ENCODE measurements around the gene PLEKHH3.

Gene PLEKHH3

GRCh38 chr17:42686520-42687128 is 9.8 kb upstream of the PLEKHH3 start:
- peak; percentile 33 for DNase-seq

- no peak for DNase-seq
Observed at GRCh38 chr17:42685831-42686230, 9.0 kb upstream of the PLEKHH3 start.

GRCh38 chr17:42684929-42685556 is 8.2 kb upstream of the PLEKHH3 start:
- no peak for DNase-seq

- DNase-seq = no peak
Observed at GRCh38 chr17:42683407-42684034, 6.7 kb upstream of the PLEKHH3 start.

- DNase-seq = no peak
Observed at GRCh38 chr17:42682722-42683403, 6.1 kb upstream of the PLEKHH3 start.

DNA sequence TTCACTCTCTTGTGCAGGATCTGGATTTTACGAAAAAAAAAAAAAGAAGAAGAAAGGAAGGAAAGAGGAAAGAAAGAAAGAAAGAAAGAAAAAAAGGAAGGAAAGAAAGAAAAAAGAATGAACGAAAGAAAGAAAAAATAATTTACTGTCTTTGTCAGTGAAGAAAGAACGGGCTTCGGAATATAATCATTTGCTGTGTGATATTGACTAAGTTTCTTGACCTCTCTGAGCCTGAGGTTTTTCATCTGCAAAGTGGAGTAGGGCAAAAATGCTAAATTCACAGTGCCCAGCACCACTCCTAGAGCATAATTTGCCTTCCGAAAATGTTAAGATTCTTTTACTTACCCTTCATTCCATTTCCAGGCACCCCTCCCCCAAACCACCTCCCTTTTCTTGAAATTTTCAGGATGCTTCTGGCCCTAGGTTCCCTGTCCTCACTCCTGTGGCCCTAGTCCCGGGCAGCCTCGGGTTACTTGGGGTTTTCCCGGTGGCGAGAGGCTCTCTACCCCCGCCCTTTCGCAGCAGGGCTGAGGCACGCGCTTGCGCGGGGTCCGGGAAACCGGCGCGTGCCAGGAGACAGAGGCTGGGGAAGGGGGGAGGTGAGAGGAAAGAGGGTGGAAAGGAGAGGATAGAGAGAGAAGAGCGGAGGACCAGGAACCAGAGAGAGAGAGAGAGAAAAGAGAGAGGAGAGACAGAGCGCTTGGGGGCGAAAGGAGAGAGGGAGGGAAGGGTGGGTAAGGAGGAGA is 5.4 kb upstream of the PLEKHH3 start, which contains the start of gene CNTNAP1:
Gene CNTNAP1 (plus strand): TSS at position 556 of the 746 bp plus-strand sequence. CDS start 299 bp downstream, outside the sequence.
- peak; percentile 68 for DNase-seq

DNA sequence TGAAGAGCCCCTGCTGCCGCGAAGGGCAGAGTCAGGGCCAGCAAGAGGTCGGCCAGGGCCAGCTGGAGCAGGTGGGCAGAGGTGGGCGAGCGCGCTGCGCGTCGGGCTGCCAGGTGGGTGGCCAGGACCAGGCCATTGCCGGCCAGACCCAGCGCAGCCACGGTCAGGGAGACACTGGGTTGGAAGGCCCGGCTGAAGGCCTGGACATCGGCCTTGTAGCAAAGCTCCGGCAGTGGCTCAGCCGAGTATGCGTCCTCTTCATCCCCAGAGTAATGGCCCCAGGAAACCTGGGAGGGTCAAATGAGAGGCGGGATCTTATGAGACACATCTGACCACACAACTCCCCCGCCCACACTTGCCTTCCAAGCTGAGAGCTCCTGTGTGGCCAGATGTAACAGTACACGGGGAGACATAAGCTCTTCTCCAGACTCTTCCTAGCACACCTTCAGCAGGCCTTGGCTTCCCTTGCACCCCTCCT is 3.6 kb upstream of the PLEKHH3 start:
- DNase-seq = no peak

DNA sequence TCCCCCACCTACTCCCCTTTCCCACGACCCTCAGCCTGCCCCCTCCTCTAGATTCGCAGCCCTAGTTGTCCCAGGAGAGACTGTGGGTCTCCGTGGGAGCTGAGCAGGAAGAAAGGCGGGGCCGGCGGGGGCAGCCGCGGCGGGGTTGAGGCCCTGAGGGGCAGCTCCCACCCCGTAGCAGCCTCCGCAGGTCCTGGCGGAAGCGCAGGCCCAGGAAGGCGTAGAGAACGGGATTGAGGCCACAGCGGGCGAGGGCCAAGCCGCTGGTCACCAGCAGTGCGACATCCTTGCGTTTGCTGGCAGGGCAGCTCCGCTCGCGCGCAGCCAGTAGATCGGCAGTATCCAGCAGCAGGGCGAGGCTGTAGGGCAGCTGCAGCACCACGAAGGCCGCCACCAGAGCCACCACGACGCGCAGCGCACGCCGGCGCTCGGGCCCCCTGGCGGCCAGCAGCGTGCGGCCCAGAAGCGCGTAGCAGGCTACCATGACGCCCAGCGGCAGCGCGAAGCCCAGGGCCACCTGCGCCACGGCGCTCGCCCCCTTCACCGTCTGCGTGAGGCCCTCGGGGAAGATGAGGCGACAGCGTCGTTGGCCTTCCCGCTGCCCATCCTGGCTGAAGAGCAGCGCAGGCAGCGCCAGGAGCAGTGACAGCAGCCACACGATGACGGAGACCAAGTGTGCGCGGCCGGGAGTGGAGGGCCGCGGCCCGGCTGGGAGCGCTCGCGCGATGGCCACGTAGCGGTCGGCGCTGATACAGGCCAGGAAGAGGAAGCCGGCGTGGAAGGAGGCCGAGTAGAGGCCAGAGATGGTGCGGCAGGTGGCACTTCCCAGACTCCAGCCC is 2.9 kb upstream of the PLEKHH3 start:
- DNase-seq = peak; percentile 24

DNA sequence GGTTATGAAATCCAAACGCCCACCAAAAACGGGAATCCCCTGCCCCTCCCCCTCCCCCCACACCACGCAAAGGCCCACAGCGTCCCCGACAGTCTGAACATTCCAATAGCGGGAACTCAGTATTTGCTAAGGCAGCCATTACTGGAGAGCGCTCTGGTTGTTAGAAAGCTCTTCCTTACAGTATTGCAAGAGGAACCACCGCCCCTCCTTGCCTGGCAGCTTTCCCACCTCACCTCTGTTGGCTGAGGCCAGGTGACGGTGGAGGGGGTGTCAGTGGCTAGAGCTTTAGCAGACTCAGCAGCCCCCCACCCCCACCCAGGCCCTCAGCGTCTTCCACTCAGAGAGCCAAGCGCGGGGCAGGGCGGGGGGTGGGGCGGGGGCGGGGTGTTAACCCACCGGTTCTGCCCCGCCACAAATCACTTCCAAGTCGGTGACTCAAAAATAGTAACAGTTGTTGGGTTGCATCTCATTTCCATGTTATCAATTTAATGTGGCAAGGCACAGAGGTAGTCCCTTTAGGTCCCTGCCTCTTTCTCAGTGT is 2.2 kb upstream of the PLEKHH3 start:
- peak; percentile 85 for DNase-seq

DNA sequence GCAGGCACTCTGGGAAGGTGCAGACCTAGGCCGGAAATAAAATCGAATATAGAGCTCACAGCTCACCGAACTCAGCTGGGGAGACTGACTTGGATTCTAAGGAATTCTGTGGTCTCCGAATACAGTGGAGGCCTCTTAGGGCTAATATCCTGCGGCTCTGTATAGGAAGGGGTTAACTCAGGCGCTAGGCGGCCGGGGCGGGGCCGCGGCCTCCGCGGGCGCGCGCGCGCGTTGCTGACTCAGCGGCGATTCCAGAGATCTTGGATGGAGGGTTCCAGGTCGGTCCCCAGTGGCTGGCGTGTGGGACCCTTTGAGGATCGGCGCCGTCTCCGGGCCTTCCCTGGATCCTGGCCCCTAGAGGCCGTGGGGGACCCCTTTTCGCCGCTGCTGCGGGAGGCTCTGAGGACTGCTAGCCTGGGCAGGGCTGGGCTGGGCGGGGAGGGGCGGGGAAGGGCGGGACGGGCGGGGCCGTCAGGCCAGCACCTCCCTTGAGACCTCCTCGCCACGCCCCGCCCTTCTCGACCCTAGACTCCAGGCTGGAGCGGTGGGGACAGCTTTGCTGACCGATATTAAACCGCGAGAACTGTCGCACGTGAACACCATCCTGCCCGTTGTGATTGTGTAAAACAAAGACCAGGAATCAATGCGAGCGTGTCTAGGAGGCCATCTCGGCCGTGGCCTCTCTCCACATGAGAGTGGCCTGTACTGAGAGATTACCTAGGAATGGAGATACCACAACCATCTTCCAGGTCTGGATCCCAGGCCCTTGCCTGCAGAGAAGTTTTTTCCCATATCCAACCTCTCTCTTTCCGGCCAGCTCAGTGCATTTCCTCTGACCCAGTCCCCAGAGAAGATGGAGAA is 1.4 kb upstream of the PLEKHH3 start:
- peak; percentile 81 for DNase-seq

GRCh38 chr17:42677012-42677857 is 441 bp upstream of the PLEKHH3 start:
- DNase-seq = peak; percentile 99

- no peak for DNase-seq
Observed at GRCh38 chr17:42675965-42676423, 800 bp downstream of the PLEKHH3 start.

- no peak for DNase-seq
Observed at GRCh38 chr17:42675348-42675964, 1.3 kb downstream of the PLEKHH3 start.

GRCh38 chr17:42674755-42675347 is 1.9 kb downstream of the PLEKHH3 start:
- no peak for DNase-seq

GRCh38 chr17:42673885-42674754 is 2.7 kb downstream of the PLEKHH3 start:
- DNase-seq = peak; percentile 24

DNA sequence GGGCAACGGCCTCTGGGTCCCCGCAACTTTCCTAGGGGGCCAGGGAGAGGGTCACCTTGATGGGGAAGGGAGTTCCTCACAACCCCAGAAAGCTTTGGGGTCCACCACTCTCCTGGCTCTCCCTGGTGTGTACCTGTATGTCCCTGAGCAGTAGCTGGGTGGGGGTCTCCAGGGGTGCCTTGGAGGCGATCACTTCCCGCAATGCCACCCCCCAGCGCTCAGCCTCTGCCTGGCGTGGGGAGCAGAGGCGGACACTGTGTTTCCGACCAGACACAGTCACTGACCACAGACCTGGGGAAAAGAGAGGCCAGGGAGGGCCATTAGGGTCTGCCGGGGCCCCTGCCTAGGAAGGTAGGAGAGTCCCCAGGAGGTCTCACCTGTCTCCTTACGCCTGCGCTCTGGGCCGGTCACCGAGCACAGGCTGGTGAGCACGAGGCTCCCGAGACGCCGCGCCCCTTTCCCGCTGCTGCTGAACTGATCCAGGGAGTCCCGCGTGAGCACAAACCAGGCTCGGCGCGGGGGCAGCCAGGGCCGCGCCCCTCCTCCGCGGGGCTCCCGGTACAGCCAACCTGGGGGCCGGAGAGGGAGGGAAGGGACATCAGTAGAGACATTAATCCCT is 3.4 kb downstream of the PLEKHH3 start:
- DNase-seq = no peak

- DNase-seq = peak; percentile 29
Observed at GRCh38 chr17:42672038-42672437, 4.8 kb downstream of the PLEKHH3 start.

Data from NCI-H1694 (cell line).